HepG2 (cell line): Measurements from ENCODE around the gene CBLN3. TPM values are rescaled to one million over a fixed set of nuclear protein-coding genes. Genes with fewer than 3 reads are reported as not detected.
A peak's percentile ranks its signal among the peaks of the same experiment; 100 is the strongest.

Experiments used
- BHLHE40 ChIP-seq: IDR thresholded peaks from 2 replicates; pipeline ENCODE4 v1.6.1; 2011; ENCODE audit warnings: low read length, improper control_type of control experiment
- HMGXB3 ChIP-seq: sonication (generic); formaldehyde crosslinking; IDR thresholded peaks from 2 replicates; pipeline ENCODE4 v1.4.0; 2020; ENCODE audit warnings: missing genetic modification reagents, borderline replicate concordance
- JUN ChIP-seq: sonication (generic); formaldehyde crosslinking; IDR thresholded peaks from 2 replicates; pipeline ENCODE4 v1.4.0; 2020; ENCODE audit warnings: mild to moderate bottlenecking, missing genetic modification reagents
- KDM5A ChIP-seq: fragments of 200-600 bp; sonication (generic); IDR thresholded peaks from 2 replicates; pipeline ENCODE4 v1.7.0; 2018; ENCODE audit warnings: antibody characterized with exemption, mild to moderate bottlenecking, low read length, borderline replicate concordance
- MED13 ChIP-seq: sonication (generic); formaldehyde crosslinking; IDR thresholded peaks from 2 replicates; pipeline ENCODE4 v1.5.0; 2020; ENCODE audit warnings: missing genetic modification reagents
- PHF21A ChIP-seq: sonication (generic); formaldehyde crosslinking; IDR thresholded peaks from 2 replicates; pipeline ENCODE4 v1.5.0; 2020; ENCODE audit warnings: mild to moderate bottlenecking, missing genetic modification reagents
- SATB2 ChIP-seq: sonication (generic); formaldehyde crosslinking; IDR thresholded peaks from 2 replicates; pipeline ENCODE4 v1.5.0; 2020; ENCODE audit warnings: missing genetic modification reagents
- SCMH1 ChIP-seq: sonication (generic); formaldehyde crosslinking; IDR thresholded peaks from 2 replicates; pipeline ENCODE4 v1.9.0; 2021; ENCODE audit warnings: missing genetic modification reagents, mild to moderate bottlenecking, borderline replicate concordance
- SOX13 ChIP-seq, 3 experiments: fragments of 450-650 bp in 1 of 3; sonication (generic) in 1 of 3; formaldehyde crosslinking in 1 of 3; IDR thresholded peaks in 2 of 3; conservative IDR thresholded peaks in 1 of 3; 2 replicates each; pipeline versions ENCODE4 v1.5.0 to v1.6.1; 2016 to 2020; ENCODE audit warnings: antibody characterized with exemption in 1 of 3, mild to moderate bottlenecking in 1 of 3, missing compliant biosample characterization in 1 of 3, missing genetic modification reagents in 1 of 3, moderate library complexity in 1 of 3
- TOE1 ChIP-seq: sonication (generic); formaldehyde crosslinking; IDR thresholded peaks from 2 replicates; pipeline ENCODE4 v1.4.0; 2020; ENCODE audit warnings: mild to moderate bottlenecking, missing genetic modification reagents
- YY1 ChIP-seq: IDR thresholded peaks from 2 replicates; pipeline ENCODE4 v1.6.1; 2011; ENCODE audit warnings: low read length, low read depth, moderate library complexity, mild to moderate bottlenecking; ENCODE audit not compliant: insufficient read depth, insufficient replicate concordance
- ZNF101 ChIP-seq: sonication (generic); formaldehyde crosslinking; IDR thresholded peaks from 2 replicates; pipeline ENCODE4 v1.4.0; 2020; ENCODE audit warnings: mild to moderate bottlenecking, low read depth, missing genetic modification reagents, borderline replicate concordance
- ZNF326 ChIP-seq: sonication (generic); formaldehyde crosslinking; IDR thresholded peaks from 2 replicates; pipeline ENCODE4 v1.4.0; 2020; ENCODE audit warnings: missing genetic modification reagents, borderline replicate concordance
- ZNF337 ChIP-seq: sonication (generic); formaldehyde crosslinking; IDR thresholded peaks from 2 replicates; pipeline ENCODE4 v1.5.1; 2020; ENCODE audit warnings: missing genetic modification reagents, low read depth, mild to moderate bottlenecking, borderline replicate concordance
- ZNF441 ChIP-seq: sonication (generic); formaldehyde crosslinking; IDR thresholded peaks from 2 replicates; pipeline ENCODE4 v1.7.0; 2021; ENCODE audit warnings: missing genetic modification reagents, borderline replicate concordance
- ZSCAN31 ChIP-seq: sonication (generic); formaldehyde crosslinking; IDR thresholded peaks from 2 replicates; pipeline ENCODE4 v1.5.0; 2020; ENCODE audit warnings: low read depth, mild to moderate bottlenecking, missing genetic modification reagents
- polyA plus RNA-seq, 8 experiments: library from polyadenylated mRNA; depleted of rRNA in 3 of 8; stranded (reverse) in 7 of 8; unstranded in 1 of 8; fragments of >200 nt; fragmentation: Illumina TruSeq in 4 of 8; extraction: Trizol in 4 of 8; gene quantifications; 2 replicates each; pipeline versions ENCODE4 v1.2.1 to v1.2.3, GENCODE V29; 2011 to 2016; ENCODE audit warnings: low read depth in 4 of 8, missing spikeins in 1 of 8, mixed read lengths in 1 of 8; ENCODE audit not compliant: insufficient read depth in 1 of 8
- total RNA-seq, 5 experiments: library from RNA; depleted of rRNA; stranded (reverse); fragments of >200 nt; fragmentation: Illumina TruSeq; extraction: Trizol; gene quantifications; 2 replicates each; pipeline ENCODE4 v1.2.3, GENCODE V29; 2016; ENCODE audit warnings: low read depth in 1 of 5
- TF ChIP-seq, protein P1 (sequence below): sonication (generic); formaldehyde crosslinking; IDR thresholded peaks from 2 replicates; pipeline ENCODE4 v1.4.0; 2020; ENCODE audit warnings: missing genetic modification reagents
- TF ChIP-seq, protein P2 (sequence below), 2 experiments: IDR thresholded peaks; 2 replicates each; pipeline ENCODE4 v1.6.1; 2011 to 2012; ENCODE audit warnings: low read length in 2 of 2, borderline replicate concordance in 1 of 2, low read depth in 1 of 2, mild to moderate bottlenecking in 1 of 2, moderate library complexity in 1 of 2

The CBLN3 gene
- total and polyA plus RNA-seq, 2 of the 13 experiments (the other 11 are each of a cell fraction or from before 2014, with no cell fraction given) = 0.66 to 0.98 TPM

- TF ChIP-seq, protein P1, sequence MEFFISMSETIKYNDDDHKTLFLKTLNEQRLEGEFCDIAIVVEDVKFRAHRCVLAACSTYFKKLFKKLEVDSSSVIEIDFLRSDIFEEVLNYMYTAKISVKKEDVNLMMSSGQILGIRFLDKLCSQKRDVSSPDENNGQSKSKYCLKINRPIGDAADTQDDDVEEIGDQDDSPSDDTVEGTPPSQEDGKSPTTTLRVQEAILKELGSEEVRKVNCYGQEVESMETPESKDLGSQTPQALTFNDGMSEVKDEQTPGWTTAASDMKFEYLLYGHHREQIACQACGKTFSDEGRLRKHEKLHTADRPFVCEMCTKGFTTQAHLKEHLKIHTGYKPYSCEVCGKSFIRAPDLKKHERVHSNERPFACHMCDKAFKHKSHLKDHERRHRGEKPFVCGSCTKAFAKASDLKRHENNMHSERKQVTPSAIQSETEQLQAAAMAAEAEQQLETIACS (CRISPR knock-in tag) = peak; percentile 45; the same call in 1 of the 2 replicates
- TF ChIP-seq SCMH1 (no peak), HMGXB3 (CRISPR knock-in tag) (peak; percentile 32), MED13 (CRISPR knock-in tag) (peak; percentile 94), ZSCAN31 (CRISPR knock-in tag) (peak; percentile 98), ZNF101 (CRISPR knock-in tag) (no peak), BHLHE40 (peak; percentile 24; the same call in 1 of the 2 replicates), YY1 (peak; percentile 58), ZNF441 (CRISPR knock-in tag) (peak; percentile 84), ZNF326 (peak; percentile 71; the same call in 1 of the 2 replicates), ZNF337 (CRISPR knock-in tag) (no peak), PHF21A (peak; percentile 89; the same call in 1 of the 2 replicates), KDM5A (peak; percentile 65; the same call in 1 of the 2 replicates), SATB2 (CRISPR knock-in tag) (peak; percentile 96), JUN (CRISPR knock-in tag) (peak; percentile 86; the same call in 1 of the 2 replicates), TOE1 (CRISPR knock-in tag) (no peak; the same call in 1 of the 2 replicates), SOX13 (IDR thresholded peaks at IDR 0.05) (no peak; the same call in none of the 2 replicates), SOX13 (CRISPR knock-in tag; conservative IDR thresholded peaks at IDR 0.05 in 1 of 2, IDR thresholded peaks at IDR 0.05 in 1 of 2) (peak; percentile 21 to 81; a peak in 2 of 4 replicates)
- TF ChIP-seq, protein P2, sequence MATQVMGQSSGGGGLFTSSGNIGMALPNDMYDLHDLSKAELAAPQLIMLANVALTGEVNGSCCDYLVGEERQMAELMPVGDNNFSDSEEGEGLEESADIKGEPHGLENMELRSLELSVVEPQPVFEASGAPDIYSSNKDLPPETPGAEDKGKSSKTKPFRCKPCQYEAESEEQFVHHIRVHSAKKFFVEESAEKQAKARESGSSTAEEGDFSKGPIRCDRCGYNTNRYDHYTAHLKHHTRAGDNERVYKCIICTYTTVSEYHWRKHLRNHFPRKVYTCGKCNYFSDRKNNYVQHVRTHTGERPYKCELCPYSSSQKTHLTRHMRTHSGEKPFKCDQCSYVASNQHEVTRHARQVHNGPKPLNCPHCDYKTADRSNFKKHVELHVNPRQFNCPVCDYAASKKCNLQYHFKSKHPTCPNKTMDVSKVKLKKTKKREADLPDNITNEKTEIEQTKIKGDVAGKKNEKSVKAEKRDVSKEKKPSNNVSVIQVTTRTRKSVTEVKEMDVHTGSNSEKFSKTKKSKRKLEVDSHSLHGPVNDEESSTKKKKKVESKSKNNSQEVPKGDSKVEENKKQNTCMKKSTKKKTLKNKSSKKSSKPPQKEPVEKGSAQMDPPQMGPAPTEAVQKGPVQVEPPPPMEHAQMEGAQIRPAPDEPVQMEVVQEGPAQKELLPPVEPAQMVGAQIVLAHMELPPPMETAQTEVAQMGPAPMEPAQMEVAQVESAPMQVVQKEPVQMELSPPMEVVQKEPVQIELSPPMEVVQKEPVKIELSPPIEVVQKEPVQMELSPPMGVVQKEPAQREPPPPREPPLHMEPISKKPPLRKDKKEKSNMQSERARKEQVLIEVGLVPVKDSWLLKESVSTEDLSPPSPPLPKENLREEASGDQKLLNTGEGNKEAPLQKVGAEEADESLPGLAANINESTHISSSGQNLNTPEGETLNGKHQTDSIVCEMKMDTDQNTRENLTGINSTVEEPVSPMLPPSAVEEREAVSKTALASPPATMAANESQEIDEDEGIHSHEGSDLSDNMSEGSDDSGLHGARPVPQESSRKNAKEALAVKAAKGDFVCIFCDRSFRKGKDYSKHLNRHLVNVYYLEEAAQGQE (IDR thresholded peaks at IDR 0.05; ENCODE audit: borderline replicate concordance in 1 of 2, low read depth in 1 of 2, low read length in 2 of 2) = peak in 1 of 2 experiments; percentile 64; a peak in 1 of 4 replicates
Observed at GRCh38 chr14:24442240-24443052, 13.0 kb upstream of the CBLN3 start, which contains the start of gene SDR39U1 (continued).
